ENCODE measurements around the gene NFATC1.

Gene NFATC1

DNA sequence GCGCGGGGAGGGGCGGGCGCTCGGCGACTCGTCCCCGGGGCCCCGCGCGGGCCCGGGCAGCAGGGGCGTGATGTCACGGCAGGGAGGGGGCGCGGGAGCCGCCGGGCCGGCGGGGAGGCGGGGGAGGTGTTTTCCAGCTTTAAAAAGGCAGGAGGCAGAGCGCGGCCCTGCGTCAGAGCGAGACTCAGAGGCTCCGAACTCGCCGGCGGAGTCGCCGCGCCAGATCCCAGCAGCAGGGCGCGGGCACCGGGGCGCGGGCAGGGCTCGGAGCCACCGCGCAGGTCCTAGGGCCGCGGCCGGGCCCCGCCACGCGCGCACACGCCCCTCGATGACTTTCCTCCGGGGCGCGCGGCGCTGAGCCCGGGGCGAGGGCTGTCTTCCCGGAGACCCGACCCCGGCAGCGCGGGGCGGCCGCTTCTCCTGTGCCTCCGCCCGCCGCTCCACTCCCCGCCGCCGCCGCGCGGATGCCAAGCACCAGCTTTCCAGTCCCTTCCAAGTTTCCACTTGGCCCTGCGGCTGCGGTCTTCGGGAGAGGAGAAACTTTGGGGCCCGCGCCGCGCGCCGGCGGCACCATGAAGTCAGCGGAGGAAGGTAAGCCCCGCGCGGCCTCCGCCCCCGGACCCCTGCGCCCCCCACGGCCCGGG is at the start of gene NFATC1:
NFATC1 (plus strand) TSS at position 170 of the 644 bp plus-strand sequence; CDS start at position 465, 295 bp downstream.
- peak; percentile 69 for DNase-seq

DNA sequence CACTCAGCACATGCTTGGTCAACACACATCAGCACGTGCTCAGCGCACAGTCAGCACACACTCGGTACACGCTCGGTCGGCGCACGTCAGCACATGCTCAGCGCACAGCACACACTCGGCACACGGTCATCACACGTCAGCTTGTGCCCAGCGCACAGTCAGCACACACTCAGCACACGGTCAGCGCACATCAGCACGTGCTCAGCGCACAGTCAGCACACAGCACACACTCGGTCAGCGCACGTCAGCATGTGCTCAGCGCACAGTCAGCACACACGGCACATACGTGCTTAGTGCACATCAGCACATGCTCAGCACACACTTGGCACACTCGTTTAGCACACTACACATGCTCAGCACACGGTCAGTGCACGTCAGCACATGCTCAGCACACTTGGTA is 49.7 kb upstream of the NFATC1 start:
- no peak for DNase-seq

DNA sequence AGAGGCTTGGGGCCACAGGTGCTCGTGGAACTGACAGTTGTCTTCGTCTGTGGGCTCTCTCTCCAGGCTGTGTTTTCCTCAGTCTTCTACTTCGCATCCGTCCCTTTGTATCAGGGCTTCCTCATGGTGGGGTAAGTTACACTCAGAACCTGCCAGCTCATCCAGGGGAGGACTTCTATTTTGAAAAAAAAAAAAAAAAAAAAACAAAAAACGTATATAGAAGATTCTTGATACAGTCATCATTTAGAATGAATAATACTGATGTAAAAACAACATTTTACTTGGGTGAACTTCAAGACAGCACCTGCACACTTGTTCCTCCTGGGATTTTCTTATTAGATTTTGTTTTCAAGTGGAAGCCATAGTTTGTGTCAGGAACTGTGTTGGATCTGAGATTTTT is 47.7 kb upstream of the NFATC1 start:
- DNase-seq = no peak

DNA sequence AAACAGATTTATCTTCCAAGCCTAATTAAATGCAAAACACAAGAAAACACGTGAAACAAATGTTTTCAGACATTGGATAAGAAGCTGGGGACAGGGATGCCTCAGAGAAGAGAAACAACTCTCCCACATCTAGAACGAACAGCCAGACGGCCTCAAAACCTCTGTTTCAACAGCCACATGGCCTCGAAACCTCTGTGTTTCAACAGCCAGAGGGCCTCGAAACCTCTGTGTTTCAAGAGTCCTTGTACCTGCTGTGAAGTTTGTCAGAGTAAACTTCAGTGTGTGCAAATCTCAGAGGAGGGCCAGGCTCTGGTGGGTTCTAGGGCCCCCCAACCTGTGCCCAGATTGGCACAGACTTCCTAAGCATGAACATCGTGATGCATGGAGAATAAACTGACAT is 43.3 kb upstream of the NFATC1 start:
- no peak for DNase-seq

DNA sequence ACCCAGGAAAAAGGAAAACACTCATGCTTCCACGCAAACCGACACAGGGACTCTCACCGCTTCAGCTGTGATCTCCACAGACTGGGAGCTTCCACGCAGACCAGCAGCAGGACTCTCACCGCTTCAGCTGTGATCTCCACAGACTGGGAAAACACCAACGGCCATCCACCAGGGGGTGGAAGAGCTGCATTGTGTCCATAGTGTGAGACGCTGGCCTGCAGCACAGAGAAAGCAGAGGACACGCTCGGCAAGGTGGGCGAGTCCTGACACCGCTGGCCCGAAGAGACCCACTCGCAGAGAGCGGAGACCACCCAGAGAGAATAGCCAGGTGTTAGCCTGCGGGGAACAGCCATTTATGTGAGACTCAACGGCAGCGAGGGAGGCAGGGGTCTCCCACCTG is 42.5 kb upstream of the NFATC1 start:
- DNase-seq = no peak

DNA sequence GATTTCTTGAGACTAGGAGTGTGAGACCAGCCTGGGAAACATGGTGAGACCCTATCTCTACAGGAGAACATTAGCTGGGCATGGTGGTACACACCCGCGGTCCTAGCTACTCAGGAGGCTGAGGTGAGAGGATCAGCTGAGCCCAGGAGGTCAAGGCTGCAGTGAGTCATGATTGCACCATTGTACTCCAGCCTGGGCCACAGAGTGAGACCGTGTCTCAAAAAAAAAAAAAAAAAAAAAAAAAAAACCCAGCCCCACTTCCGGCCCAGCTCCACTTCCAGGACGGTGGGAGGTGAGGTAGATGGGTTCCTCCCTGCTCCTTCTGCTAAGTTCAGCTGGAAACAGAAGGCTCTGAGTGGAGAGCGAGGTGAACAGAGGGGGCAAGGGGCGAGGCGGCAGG is 41.4 kb upstream of the NFATC1 start:
- DNase-seq = no peak

DNA sequence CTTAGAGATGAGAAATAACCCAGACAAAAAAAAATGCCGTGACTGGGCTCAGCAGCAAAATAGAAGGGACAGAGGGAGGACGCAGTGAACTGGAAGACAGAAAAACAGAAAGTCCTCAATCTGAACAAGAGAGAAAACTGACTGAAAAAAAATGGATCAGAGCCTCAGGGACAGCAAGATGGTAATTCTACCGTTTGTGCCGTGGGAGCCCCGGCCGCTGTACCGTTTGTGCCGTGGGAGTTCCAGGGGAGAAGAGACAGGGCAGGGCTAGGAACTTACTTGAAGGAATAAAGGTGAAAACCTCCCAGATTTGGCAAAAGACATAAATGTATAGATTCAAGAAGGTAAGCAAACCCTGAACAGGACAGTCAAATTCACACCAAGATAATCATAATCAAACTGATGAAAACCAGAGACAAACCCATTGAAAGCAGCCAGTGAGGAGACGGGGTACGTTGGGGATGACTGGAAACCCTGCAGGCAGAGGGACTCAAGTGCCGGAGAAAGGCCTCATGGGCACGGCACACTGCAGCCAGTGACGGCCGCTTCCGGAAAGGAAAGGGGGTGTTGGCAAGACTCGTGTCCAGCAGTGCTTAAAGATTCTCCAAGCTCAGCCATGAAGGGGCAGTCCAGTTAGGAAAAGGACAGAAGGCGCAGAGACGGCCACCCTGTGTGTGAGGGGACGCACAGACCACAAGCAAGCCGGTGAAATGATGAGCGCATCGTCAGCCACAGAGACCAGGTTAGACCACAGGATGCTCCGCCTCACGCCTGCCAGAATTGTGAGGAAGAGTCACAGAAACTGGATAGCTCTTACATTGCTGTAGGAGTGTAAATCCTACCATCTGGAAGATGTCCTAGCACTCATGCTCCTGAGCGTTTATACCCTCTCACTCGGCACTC is 40.0 kb upstream of the NFATC1 start:
- DNase-seq = no peak

DNA sequence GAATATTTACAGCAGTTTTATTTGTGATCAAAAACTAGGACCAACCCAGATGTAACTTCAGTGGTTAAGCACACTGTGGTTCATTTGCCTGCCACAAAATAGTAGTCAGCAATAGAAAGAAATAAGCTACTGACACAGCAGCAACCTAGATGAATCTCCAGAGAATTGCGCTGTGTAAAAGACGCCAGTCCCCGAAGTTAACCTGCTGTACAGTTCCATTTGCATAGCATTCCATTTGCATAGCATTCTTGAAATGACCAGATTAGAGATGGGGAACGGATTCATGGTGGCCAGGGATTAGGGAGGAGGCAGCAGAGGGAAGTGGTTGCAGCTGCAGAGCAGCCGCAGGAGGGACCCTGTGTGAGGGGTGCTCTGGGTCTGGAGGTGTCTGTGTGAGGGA is 39.3 kb upstream of the NFATC1 start:
- DNase-seq = no peak

DNA sequence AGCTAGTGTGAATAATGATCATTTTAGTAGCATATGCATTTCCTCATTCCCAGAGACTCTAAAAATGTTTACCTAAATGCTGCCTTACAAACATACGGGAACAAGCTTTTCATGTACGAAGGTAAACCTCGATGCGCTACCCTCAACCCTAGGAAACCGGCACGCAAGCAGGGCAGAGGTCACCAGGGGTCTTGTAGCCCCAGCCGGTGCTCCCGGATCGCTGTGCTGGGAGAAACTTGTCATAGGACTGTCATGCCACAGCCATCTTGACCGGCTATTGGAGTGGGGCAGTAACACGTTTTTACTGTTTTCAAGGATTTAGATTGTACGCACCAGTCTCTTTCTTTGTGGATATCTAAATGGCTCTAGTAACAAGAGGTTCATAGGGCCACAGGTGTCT is 34.8 kb upstream of the NFATC1 start:
- no peak for DNase-seq

DNA sequence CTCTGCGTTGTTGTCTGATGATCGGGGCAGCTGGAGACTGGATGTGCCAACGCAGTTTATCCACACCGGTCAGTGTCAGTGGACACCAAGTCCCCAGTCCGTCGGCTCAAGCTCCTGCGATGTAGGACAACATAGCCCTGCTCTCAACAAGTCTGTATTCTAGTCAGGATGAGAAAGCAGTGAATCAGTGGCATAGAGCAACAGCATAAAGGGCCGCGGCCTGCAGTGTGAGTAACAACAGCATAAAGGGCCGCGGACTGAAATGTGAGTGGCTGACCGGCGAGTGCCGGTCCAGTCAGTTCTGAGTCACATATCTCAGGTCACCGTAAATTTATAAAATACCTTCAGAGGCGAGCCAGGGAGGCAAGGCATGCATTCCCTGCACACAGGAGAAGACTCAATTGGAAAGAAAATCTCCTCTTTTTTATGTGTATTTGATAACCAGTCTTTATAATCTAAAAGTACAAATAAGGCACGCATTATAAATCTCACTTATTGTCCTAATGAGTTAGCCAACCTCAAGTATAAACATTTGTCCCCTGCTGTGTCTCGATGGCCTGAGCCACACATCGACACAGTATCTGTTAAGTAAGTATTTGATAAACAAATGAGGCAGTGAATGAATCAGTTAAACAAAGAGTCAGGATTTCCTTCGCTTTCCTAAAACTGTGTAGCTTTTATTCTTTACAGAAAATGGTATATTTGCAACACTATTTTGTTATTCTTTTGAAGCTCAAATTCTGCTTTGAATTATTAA is 33.8 kb upstream of the NFATC1 start:
- DNase-seq = no peak

DNA sequence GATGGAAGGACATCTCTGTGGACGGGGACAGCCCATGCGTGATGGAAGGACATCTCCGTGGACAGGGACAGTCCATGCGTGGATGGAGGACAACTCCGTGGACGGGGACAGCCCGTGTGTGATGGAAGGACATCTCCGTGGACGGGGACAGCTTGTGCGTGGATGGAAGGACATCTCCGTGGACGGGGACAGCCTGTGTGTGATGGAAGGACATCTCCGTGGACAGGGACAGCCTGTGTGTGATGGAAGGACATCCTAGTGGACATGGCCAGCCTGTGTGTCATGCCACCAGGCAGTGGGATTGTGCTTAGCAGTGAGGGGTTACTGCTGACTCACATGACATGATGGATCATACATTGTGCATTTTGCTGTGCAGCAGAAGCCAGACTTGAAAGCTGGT is 30.0 kb upstream of the NFATC1 start:
- no peak for DNase-seq

DNA sequence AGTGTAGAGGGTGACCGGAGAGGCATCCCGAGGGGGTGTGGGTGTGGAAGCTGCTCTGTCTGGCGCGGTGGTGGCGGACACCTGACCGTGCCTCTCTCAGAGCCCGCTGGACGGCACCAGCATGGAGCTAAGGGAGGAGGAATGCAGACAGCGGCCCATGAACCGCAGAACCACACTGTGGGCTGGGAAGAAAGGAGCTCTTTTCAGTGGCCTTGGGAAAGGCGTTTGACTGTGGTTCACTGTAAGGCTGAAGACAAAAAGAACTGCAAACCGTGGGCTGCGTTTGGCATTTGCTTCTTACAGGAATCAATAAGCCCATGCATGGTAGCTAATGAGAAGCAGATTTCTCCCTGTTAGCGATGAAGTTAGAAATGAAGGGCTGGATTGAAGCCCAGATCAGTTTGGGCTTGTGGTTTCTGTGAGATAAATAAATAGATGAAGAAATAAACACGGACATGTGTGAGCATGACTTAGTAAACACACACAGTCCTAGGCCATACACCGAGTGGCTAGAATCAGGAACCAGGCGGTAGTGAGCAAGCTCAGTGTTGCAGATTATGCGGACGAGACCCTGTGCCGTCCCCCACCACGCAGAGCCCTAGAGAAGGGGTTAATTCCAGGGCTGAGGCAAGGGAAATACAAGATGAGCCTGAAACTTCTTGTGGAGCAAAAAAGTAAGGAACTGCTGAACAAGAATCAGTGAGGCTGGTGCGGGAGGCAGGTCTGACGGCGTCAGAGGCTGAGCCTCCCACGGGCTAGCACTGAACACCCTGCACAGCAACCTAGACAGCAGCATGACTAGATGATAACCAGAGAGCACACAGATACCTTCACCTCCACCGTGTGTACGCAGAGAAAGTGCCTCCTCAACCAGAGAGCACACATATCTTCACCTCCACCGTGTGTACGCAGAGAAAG is 29.3 kb upstream of the NFATC1 start:
- DNase-seq = no peak

DNA sequence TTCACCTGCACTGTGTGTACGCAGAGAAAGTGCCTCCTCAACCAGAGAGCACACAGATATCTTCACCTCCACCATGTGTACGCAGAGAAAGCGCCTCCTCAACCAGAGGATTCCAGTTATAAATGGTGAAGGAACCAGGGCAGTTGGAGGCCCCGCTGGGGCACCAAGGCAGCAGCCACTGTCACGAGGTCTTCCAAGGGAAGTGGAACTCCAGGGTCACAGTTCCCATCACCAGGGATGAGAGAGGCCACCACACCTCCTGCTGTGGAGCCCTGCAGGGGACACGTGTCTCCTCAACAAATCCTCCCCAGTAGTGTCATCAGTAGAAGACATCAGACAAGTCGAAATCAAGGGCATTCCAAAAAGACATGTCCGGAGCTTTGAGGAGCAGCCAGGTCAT is 28.2 kb upstream of the NFATC1 start:
- no peak for DNase-seq

DNA sequence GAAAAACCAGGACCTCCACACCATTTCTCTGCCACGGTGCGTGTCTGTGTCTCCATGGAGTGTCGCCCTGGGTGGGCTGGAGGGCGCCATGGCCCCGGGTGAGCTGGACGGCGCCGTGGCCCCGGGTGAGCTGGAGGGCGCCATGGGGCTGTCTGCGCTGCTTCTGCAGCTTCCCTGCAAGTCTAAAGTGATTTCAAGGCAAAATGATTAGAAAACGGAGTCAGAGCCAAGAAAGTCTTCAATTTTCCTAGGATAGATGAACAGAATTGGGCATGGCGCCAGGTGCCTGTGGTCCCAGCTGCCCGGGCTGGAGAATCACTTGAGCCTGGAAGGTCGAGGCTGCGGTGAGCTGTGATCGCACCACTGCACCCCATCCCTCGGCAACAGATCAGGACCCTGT is 27.7 kb upstream of the NFATC1 start:
- DNase-seq = no peak

DNA sequence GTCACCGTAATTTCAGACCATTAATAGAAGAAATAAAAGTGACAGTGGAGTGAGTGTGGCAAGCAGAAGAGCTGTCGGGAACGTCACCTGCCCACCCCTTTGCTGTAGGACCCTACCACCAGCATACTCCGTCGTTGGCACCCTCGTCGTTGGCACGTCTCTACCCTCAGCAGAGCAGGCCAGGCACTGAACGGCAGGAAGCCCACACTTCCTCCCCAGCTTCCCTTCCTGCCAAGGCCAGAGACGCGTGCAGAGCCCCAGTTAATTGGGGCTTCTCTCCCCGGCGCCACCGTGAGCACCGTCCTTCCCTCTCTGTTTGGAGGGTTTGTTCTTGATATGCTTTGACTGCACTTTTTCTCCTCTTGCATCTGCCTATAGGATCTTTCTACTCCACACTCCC is 27.0 kb upstream of the NFATC1 start:
- DNase-seq = no peak

DNA sequence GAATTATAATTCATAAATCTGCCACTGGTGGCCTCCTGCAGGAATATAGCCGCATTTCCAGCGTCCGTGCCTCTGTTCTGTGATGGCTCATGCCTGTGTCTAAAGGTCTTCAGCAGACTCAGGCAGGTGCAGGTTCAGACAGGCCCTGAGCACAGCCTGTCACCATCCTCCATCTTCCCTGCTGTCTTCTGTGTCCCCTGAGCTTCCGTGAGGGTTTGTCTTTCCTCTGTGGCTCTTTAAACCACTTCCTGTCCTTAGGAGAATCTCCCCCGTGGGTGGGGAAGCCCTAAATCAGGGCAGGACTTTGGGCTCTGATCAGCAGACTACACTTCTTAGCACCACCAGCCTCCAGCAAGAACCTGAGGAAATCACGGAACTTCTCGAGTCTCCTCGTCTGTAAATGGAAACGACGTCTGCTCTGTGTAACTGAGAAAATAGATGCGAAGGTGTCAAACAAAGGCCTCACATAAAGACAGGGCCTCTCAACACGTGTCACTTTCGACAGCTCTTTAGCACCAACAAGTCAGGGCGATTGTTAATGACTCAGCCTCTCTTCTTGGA is 24.1 kb upstream of the NFATC1 start:
- no peak for DNase-seq

DNA sequence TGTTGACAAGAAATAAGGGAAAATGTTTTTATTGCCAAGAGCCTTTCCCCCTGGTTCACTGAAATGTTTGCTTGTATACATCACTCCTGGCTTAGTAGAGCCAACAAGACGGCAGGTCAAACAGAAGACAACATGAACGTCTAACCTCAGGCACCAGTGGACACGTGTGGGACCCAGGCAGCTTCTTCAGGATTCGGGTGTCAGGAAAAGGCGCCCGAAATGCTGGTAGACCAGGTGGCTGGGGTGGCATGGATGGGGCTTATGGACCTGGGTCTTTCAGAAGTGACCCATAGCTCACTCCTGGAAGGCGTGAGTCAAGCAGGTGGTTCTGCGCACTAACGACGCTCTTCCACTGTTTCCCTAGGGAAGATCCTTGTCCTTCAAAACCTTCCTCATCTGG is 23.3 kb upstream of the NFATC1 start:
- no peak for DNase-seq

DNA sequence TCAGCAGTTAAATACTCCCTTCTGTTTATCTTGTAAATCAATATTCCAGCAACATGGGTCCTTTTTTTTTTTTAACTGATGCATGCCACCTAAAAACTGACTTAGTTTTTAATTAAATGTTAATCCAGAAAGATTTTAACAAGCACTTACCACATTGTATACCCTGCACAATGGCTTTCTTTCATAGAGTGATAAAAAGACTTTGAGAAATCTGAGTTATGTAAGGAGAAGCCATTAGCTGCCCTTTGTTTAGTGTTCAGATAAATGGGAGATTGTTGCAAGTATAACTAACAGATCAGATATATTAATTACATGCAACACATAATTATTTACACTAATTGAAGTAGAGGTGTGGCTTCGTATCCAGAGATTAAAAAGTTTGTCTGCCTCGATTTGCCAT is 22.7 kb upstream of the NFATC1 start:
- no peak for DNase-seq

DNA sequence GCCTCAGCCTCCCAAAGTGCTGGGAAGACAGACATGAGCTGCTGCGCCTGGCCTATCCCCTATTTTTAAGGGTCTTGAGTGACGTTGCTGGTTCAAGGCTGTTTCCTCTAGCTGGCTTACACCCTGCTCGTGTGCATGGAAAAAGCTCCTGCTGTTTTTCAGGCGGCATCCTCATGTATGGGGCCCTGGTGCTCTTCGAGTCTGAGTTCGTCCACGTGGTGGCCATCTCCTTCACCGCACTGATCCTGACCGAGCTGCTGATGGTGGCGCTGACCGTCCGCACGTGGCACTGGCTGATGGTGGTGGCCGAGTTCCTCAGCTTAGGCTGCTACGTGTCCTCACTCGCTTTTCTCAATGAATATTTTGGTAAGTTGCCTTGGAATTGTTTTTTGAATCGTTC is 22.0 kb upstream of the NFATC1 start:
- DNase-seq = no peak

DNA sequence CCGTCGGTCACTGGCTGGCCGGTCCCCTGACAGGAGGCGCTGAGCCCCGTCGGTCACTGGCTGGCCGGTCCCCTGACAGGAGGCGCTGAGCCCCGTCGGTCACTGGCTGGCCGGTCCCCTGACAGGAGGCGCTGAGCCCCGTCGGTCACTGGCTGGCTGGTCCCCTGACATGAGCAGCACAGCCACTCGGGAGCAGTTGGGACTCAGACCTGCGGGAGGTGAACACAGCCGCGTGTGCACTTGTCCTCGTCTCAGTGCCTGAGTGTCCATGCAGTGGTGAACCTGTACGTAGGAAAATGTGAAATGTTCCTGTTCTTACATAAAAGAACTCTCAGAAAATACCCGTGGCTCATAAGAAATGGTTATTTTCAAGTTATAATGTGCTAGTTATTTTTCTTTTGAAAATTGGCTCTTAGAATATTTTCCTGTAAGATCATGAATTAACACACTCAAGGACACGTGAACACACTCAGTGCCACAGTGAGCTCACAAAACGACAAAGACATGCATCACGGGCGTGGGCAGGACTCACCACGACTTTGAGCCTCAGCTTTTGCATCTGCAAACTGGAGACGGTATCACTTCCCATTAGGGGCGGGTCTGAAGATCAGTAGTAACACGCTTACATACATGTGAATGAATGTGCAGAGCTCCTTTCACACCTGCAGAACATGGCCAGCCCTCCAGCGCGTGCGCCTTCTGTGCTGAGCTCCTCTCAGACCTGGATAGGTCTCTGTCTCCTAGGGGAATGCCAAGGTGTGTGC is 21.1 kb upstream of the NFATC1 start:
- no peak for DNase-seq

DNA sequence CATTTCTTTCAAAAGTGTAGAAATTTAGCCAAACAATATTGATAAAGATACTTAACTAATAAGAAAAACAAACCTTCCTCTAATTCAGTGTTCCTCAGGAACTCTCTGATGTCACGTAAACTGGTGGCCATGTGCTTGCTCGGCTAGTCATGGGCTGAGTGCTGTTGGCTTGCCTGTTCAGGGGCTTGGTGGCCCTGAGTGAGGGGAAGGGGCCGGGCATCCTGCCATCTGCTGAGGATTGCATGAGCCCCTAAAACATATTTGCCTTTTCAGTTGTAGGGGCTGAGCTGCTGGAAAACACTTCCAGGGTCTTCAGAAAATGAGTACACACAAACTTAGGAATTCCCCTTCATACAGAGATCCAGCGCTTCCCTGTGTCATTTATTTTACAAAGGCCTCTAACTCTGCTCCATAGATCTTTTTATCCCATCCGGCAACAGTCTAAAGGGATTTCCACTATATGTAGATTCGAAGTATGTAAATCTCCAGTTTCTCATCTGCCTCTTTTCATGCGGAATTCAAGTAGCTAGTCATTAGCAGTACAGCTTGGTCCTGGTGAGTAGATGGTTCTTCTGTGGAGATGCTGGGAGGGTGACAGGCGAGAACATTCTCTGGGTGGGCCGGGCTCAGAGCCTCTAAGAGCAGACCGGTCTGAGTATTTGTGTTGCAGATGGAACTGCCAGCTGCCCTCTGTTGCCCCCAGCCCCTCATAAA is 20.1 kb upstream of the NFATC1 start:
- no peak for DNase-seq

Measured in hematopoietic multipotent progenitor cell treated with erythropoietin and hydrocortisone succinate and interleukin-3 and kit ligand, for 8 days (in vitro differentiated cells).